A673 (cell line): ENCODE measurements around the gene TRAF7. TPM values are rescaled to one million over a fixed set of nuclear protein-coding genes. Genes with fewer than 3 reads are reported as not detected.
"Not testable (repeated sequence)": the region's sequence is repeated elsewhere in the genome, so short reads cannot be mapped to it uniquely, and the experiment has no call there.

Experiments used
- BruUV-seq: library from RNA; stranded (reverse); fragments of 400-500 nt; replicated peaks from 2 replicates; lab custom pipeline; 2021; lab: Mats Ljungman, UMichigan
- CTCF ChIA-PET: fragments of 300-600 bp; sonication (Branson Sonifier 250); formaldehyde crosslinking; loops from one replicate; lab custom pipeline; 2022; ENCODE audit warnings: antibody characterized with exemption; lab: Charles Lee
- POLR2A ChIA-PET: fragments of 300-600 bp; sonication (Branson Sonifier 250); formaldehyde crosslinking; loops from one replicate; lab custom pipeline; 2022; ENCODE audit warnings: antibody characterized with exemption; ENCODE audit not compliant: low non-redundant PET; lab: Charles Lee
- DNase-seq: peaks from one replicate; pipeline ENCODE4 v3.0.0-alpha.2; 2015; ENCODE audit warnings: low spot score
- H3K27ac ChIP-seq: fragments of 200-600 bp; sonication (generic); 2 replicates; pipeline ENCODE4 v1.5.1; 2016; ENCODE audit warnings: mixed run types, low read depth, mild to moderate bottlenecking, mixed read lengths, antibody characterized with exemption, low read length; ENCODE audit not compliant: poor library complexity, severe bottlenecking
- H3K27me3 ChIP-seq: fragments of 200-600 bp; sonication (generic); replicated peaks from 2 replicates; pipeline ENCODE4 v1.6.1; 2017; ENCODE audit warnings: mixed run types, low read depth, mild to moderate bottlenecking, mixed read lengths, antibody characterized with exemption, low read length; ENCODE audit not compliant: insufficient read depth, poor library complexity
- H3K36me3 ChIP-seq: fragments of 200-600 bp; sonication (generic); 2 replicates; pipeline ENCODE4 v1.6.1; 2016; ENCODE audit warnings: mixed run types, mild to moderate bottlenecking, mixed read lengths, antibody characterized with exemption, low read length; ENCODE audit not compliant: insufficient read depth, poor library complexity, severe bottlenecking
- H3K4me1 ChIP-seq: fragments of 200-600 bp; sonication (generic); 2 replicates; pipeline ENCODE4 v1.6.1; 2017; ENCODE audit warnings: mixed run types, mild to moderate bottlenecking, mixed read lengths, antibody characterized with exemption, low read length; ENCODE audit not compliant: insufficient read depth, poor library complexity, severe bottlenecking
- H3K4me3 ChIP-seq: fragments of 200-600 bp; sonication (generic); 2 replicates; pipeline ENCODE4 v1.5.1; 2016; ENCODE audit warnings: low read depth, mixed run types, mild to moderate bottlenecking, mixed read lengths, low read length; ENCODE audit not compliant: poor library complexity, severe bottlenecking
- H3K9me3 ChIP-seq: fragments of 200-600 bp; sonication (generic); 2 replicates; pipeline ENCODE4 v1.6.1; 2016; ENCODE audit warnings: mixed run types, low read depth, mild to moderate bottlenecking, mixed read lengths, antibody characterized with exemption, low read length; ENCODE audit not compliant: poor library complexity, severe bottlenecking
- CTCF ChIP-seq: fragments of 300-800, 200-600 bp; sonication (generic); conservative IDR thresholded peaks from 2 replicates; pipeline ENCODE4 v1.5.1; 2017; ENCODE audit warnings: low read depth, mild to moderate bottlenecking, antibody characterized with exemption, low read length, moderate library complexity, mixed read lengths
- EZH2 ChIP-seq: fragments of 200-600 bp; sonication (generic); IDR thresholded peaks from 2 replicates; pipeline ENCODE4 v1.6.1; 2017; ENCODE audit warnings: borderline replicate concordance, low read depth, mild to moderate bottlenecking, mixed read lengths, antibody characterized with exemption, low read length; ENCODE audit not compliant: poor library complexity, severe bottlenecking
- intact Hi-C: fragments of 100-400 bp; cut with micrococcal nuclease; formaldehyde crosslinking; loops from one replicate; pipeline ENCODE4 v1.10.0; 2022; ENCODE audit not compliant: unreplicated experiment
- total RNA-seq: library from RNA; stranded (reverse); gene quantifications from 2 replicates; pipeline ENCODE4 v1.2.3, GENCODE V29; 2021

The TRAF7 gene
- total RNA-seq, 1 experiment from 2014 or later: 96.7 TPM

- intact Hi-C loops: no loop called here
- peaks cover 26% of the 10 kb centered on the region for H3K27me3 ChIP-seq
- peaks cover 7% of the 10 kb centered on the region for H3K4me1 ChIP-seq
- BruUV-seq: no TSS peak
- no peaks in the 10 kb centered on the region for H3K9me3 ChIP-seq
- no peak for TF ChIP-seq CTCF
- TF ChIP-seq EZH2: no peak
- H3K4me3 ChIP-seq: no peak overlapping the region
- ChIA-PET CTCF (interaction anchor here (0.6 kb wide), 1 partner anchor 10 kb away, joined by 3 read pairs; no protein-coding TSS in a partner anchor), POLR2A (no interaction called here)
- H3K27ac ChIP-seq: no peak overlapping the region
- DNase-seq: no peak
- H3K36me3 ChIP-seq: no peaks in the 10 kb centered on the region
These were observed 43.5 kb downstream of the TRAF7 start for GRCh38 chr16:2199095-2199494.

DNA sequence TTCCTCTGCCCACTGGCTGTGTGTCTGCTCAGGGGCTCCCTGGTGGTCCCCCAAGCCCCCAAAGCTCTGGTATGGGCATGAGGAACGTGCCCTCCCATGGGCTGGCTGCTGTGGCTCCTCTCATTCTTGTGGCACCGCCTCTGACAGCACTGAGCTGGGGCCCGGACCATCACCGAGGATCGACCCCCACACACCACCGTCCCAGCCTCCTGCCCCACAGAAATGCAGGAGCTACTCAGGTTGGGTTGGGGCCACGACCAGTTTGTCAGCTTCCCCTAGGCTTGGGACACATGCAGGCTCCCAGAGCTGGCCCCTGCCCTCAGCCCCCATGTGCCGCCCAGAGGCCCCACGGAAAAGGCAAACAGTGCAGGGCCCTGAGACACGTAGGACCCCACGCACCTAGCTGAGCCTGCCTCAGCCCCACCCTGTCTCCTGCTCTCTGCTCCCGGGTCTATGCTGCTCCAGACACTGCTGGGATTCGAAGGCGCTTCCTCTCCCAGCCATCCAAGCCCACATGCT, 44.1 kb downstream of the TRAF7 start:
- DNase-seq: no peak
- BruUV-seq: no TSS peak
- H3K36me3 ChIP-seq: no peaks in the 10 kb centered on the region
- H3K27ac ChIP-seq: no peak overlapping the region
- H3K4me3 ChIP-seq: no peak overlapping the region
- ChIA-PET CTCF (no interaction called here), POLR2A (no interaction called here)
- no peaks in the 10 kb centered on the region for H3K9me3 ChIP-seq
- TF ChIP-seq CTCF (no peak), EZH2 (no peak)
- peaks cover 7% of the 10 kb centered on the region for H3K4me1 ChIP-seq
- peaks cover 26% of the 10 kb centered on the region for H3K27me3 ChIP-seq
- intact Hi-C loops: no loop called here

- intact Hi-C loops: no loop called here
- no TSS peak for BruUV-seq
- ChIA-PET CTCF (no interaction called here), POLR2A (no interaction called here)
- no peak for DNase-seq
- Histone ChIP-seq H3K27ac (no peak overlapping the region), H3K27me3 (peaks cover 22% of the 10 kb centered on the region), H3K36me3 (no peaks in the 10 kb centered on the region), H3K9me3 (no peaks in the 10 kb centered on the region), H3K4me3 (no peak overlapping the region), H3K4me1 (peaks cover 6% of the 10 kb centered on the region)
- no peak for TF ChIP-seq CTCF
- no peak for TF ChIP-seq EZH2
These were observed 44.7 kb downstream of the TRAF7 start for GRCh38 chr16:2200313-2200712.

DNA sequence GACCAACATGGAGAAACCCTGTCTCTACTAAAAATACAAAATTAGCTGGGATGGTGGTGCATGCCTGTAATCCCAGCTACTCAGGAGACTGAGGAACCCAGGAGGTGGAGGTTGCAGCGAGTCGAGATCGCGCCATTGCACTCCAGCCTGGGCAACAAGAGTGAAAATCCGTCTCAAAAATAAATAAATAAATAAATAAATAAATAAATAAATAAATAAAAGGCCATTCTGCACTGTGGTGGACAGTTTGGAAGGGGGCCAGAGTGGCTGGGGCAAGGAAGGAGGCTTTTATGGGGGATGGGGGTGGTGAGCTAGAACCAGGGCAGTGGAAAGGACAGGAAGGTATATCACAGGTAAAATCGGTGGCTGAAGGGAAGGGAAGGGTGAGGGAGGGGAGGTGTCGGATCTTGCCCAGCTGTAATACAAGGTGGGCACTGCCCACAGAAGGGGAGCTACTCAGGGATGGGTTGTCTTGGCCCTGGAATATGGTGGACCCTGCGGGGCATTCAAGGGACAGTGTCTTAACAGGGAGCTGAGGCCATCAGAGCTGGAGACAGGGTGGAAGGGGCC, 47.6 kb downstream of the TRAF7 start:
- peaks cover 14% of the 10 kb centered on the region for H3K4me1 ChIP-seq
- intact Hi-C loops, BruUV-seq, H3K27ac ChIP-seq, DNase-seq, CTCF ChIA-PET, H3K4me3 ChIP-seq, H3K27me3 ChIP-seq, H3K9me3 ChIP-seq, POLR2A ChIA-PET: not testable (repeated sequence)
- H3K36me3 ChIP-seq: peaks cover 16% of the 10 kb centered on the region
